Neural progenitor cell (in vitro differentiated cells): Measurements from ENCODE around the gene PRKAG1.

Source experiments
- EZH2 ChIP-seq: fragments of 200-600 bp; sonication (generic); IDR thresholded peaks from 2 replicates; pipeline ENCODE4 v1.6.1; 2017; ENCODE audit warnings: antibody characterized with exemption, mild to moderate bottlenecking, moderate library complexity
- EZH2phosphoT487 ChIP-seq: fragments of 200-600 bp; sonication (generic); IDR thresholded peaks from 2 replicates; pipeline ENCODE4 v1.6.1; 2017; ENCODE audit warnings: antibody characterized with exemption
- TF ChIP-seq, protein P1 (sequence below): fragments of 200-600 bp; sonication (generic); IDR thresholded peaks from 2 replicates; pipeline ENCODE4 v1.5.1; 2017; ENCODE audit warnings: antibody characterized with exemption, mild to moderate bottlenecking

DNA sequence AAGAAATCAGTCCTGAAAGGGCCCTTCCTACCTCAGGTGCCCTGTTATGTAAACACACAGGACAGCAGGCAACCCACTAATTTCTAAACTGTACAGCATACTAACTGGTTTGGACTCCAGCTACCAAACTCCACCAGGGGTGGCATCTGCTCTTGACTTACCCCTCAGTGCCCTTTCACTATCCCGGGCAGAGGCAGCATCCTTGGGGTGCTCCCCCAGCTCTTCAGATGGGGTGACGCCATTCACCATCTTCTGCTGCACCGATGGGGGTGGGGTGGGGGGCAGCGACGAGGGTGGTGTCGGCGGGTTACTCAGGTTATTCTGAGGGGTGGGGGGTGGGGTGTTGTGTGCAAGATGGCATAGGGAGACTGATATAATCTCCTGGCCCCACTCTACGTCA lies 11.5 kb upstream of the PRKAG1 start:
- TF ChIP-seq EZH2, result no peak
- TF ChIP-seq, protein P1, sequence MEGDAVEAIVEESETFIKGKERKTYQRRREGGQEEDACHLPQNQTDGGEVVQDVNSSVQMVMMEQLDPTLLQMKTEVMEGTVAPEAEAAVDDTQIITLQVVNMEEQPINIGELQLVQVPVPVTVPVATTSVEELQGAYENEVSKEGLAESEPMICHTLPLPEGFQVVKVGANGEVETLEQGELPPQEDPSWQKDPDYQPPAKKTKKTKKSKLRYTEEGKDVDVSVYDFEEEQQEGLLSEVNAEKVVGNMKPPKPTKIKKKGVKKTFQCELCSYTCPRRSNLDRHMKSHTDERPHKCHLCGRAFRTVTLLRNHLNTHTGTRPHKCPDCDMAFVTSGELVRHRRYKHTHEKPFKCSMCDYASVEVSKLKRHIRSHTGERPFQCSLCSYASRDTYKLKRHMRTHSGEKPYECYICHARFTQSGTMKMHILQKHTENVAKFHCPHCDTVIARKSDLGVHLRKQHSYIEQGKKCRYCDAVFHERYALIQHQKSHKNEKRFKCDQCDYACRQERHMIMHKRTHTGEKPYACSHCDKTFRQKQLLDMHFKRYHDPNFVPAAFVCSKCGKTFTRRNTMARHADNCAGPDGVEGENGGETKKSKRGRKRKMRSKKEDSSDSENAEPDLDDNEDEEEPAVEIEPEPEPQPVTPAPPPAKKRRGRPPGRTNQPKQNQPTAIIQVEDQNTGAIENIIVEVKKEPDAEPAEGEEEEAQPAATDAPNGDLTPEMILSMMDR, result no peak
- no peak for TF ChIP-seq EZH2phosphoT487
